HEK293T (cell line): ENCODE measurements around the gene ST6GAL2.

Source experiments
- CTCF ChIA-PET: fragments of 350-600 bp; formaldehyde crosslinking; extraction: SDS; loops from one replicate; lab custom pipeline; 2021; ENCODE audit warnings: antibody characterized with exemption, inconsistent platforms; lab: Yijun Ruan, JAX
- POLR2A ChIA-PET: fragments of 350-600 bp; formaldehyde crosslinking; extraction: SDS; loops from one replicate; lab custom pipeline; 2020; ENCODE audit warnings: antibody characterized with exemption, inconsistent platforms; lab: Yijun Ruan, JAX
- DNase-seq: peaks from one replicate; pipeline ENCODE4 v3.0.0; 2012; ENCODE audit warnings: mixed read lengths; ENCODE audit errors: extremely low spot score
- ARNT ChIP-seq: fragments of 450-650 bp; IDR thresholded peaks from 2 replicates; pipeline ENCODE4 v1.6.1; 2017; ENCODE audit warnings: mild to moderate bottlenecking
- BHLHE40 ChIP-seq: fragments of 450-650 bp; IDR thresholded peaks from 2 replicates; pipeline ENCODE4 v1.6.1; 2016; ENCODE audit warnings: mild to moderate bottlenecking, moderate library complexity, borderline replicate concordance
- CTBP1 ChIP-seq: fragments of 450-650 bp; IDR thresholded peaks from 2 replicates; pipeline ENCODE4 v1.6.1; 2016; ENCODE audit warnings: borderline replicate concordance
- ELF4 ChIP-seq: fragments of 450-650 bp; IDR thresholded peaks from 2 replicates; pipeline ENCODE4 v1.6.1; 2017; ENCODE audit warnings: antibody characterized with exemption
- FOXA1 ChIP-seq: fragments of 450-650 bp; IDR thresholded peaks from 2 replicates; pipeline ENCODE4 v1.6.1; 2016; ENCODE audit warnings: mild to moderate bottlenecking
- FOXK2 ChIP-seq: fragments of 450-650 bp; IDR thresholded peaks from 2 replicates; pipeline ENCODE4 v1.6.1; 2016; ENCODE audit warnings: mild to moderate bottlenecking
- FOXM1 ChIP-seq: fragments of 450-650 bp; IDR thresholded peaks from 2 replicates; pipeline ENCODE4 v1.6.1; 2017; ENCODE audit warnings: mild to moderate bottlenecking, borderline replicate concordance
- HDGF ChIP-seq: fragments of 450-650 bp; IDR thresholded peaks from 2 replicates; pipeline ENCODE4 v1.6.1; 2017; ENCODE audit warnings: antibody characterized with exemption, borderline replicate concordance
- L3MBTL2 ChIP-seq: fragments of 450-650 bp; conservative IDR thresholded peaks from 2 replicates; pipeline ENCODE4 v1.6.1; 2016; ENCODE audit warnings: mild to moderate bottlenecking
- LEF1 ChIP-seq: fragments of 450-650 bp; IDR thresholded peaks from 2 replicates; pipeline ENCODE4 v1.6.1; 2017; ENCODE audit warnings: mild to moderate bottlenecking, borderline replicate concordance
- NFRKB ChIP-seq: fragments of 450-650 bp; IDR thresholded peaks from 2 replicates; pipeline ENCODE4 v1.6.1; 2016; ENCODE audit warnings: mild to moderate bottlenecking, moderate library complexity
- SP1 ChIP-seq: fragments of 450-650 bp; IDR thresholded peaks from 2 replicates; pipeline ENCODE4 v1.6.1; 2017
- SUZ12 ChIP-seq: fragments of 450-650 bp; IDR thresholded peaks from 2 replicates; pipeline ENCODE4 v1.6.1; 2016; ENCODE audit warnings: mild to moderate bottlenecking
- TARDBP ChIP-seq: fragments of 450-650 bp; IDR thresholded peaks from 2 replicates; pipeline ENCODE4 v1.6.1; 2016
- ZNF384 ChIP-seq: fragments of 450-650 bp; IDR thresholded peaks from 2 replicates; pipeline ENCODE4 v1.6.1; 2016
- TF ChIP-seq, protein P1 (sequence below): fragments of 450-650 bp; IDR thresholded peaks from 2 replicates; pipeline ENCODE4 v1.6.1; 2016

The ST6GAL2 gene

DNA sequence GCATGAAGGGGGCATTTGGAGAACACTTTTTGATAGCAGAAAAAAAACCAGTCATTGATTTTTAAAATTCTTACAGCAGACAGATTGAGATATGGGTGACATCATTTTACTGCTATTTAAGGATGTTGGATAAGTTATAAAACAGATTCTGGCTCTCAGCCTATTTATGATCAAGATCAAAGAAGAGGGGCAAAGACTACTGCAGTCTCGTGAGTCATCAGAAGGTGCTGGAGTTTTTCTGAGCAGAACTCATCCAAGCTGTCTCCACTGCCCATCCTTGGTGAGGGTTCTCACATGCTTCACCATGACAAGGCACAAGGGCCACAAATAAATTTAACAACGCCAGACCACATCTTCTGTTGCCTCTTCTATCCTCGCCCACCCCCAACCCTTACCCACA, 58.8 kb downstream of the ST6GAL2 start:
- DNase-seq = no peak
- ChIA-PET POLR2A (no interaction called here), CTCF (no interaction called here)
- no peak for TF ChIP-seq FOXK2
- no peak for TF ChIP-seq BHLHE40
- TF ChIP-seq L3MBTL2 = no peak
- no peak for TF ChIP-seq NFRKB
- no peak for TF ChIP-seq SP1
- TF ChIP-seq ZNF384 = no peak
- TF ChIP-seq, protein P1, sequence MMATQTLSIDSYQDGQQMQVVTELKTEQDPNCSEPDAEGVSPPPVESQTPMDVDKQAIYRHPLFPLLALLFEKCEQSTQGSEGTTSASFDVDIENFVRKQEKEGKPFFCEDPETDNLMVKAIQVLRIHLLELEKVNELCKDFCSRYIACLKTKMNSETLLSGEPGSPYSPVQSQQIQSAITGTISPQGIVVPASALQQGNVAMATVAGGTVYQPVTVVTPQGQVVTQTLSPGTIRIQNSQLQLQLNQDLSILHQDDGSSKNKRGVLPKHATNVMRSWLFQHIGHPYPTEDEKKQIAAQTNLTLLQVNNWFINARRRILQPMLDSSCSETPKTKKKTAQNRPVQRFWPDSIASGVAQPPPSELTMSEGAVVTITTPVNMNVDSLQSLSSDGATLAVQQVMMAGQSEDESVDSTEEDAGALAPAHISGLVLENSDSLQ = no peak
- TF ChIP-seq HDGF = no peak
- TF ChIP-seq LEF1 = no peak
- TF ChIP-seq ELF4 = no peak
- TF ChIP-seq FOXA1 = no peak
- TF ChIP-seq FOXM1 = no peak
- no peak for TF ChIP-seq ARNT
- no peak for TF ChIP-seq CTBP1
- no peak for TF ChIP-seq TARDBP
- no peak for TF ChIP-seq SUZ12

DNA sequence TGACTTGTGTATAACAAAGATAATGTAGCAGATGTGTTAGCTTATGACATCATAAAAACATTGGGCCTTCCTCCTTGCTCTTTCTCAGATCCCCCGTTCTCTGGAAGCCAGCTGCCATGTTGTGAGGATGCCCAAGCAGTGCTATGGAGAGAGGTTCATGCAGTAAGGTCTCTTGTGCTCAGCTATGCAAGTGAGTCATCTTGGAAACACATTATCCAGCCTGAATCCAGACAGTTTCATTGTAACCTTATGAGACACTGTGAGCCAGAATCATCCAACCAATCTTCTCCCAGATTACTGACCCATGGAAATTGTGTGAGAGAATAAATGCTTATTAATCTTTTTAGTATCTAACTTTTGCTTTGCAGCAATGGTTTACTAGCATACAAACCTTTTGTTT, 60.8 kb downstream of the ST6GAL2 start:
- ChIA-PET POLR2A (no interaction called here), CTCF (no interaction called here)
- DNase-seq = no peak
- TF ChIP-seq ARNT = no peak
- no peak for TF ChIP-seq ELF4
- no peak for TF ChIP-seq FOXK2
- TF ChIP-seq FOXM1 = no peak
- TF ChIP-seq CTBP1 = no peak
- TF ChIP-seq, protein P1 = no peak
- TF ChIP-seq LEF1 = no peak
- no peak for TF ChIP-seq TARDBP
- no peak for TF ChIP-seq L3MBTL2
- TF ChIP-seq NFRKB = no peak
- no peak for TF ChIP-seq SP1
- TF ChIP-seq HDGF = no peak
- TF ChIP-seq ZNF384 = no peak
- no peak for TF ChIP-seq SUZ12
- TF ChIP-seq FOXA1 = no peak

DNA sequence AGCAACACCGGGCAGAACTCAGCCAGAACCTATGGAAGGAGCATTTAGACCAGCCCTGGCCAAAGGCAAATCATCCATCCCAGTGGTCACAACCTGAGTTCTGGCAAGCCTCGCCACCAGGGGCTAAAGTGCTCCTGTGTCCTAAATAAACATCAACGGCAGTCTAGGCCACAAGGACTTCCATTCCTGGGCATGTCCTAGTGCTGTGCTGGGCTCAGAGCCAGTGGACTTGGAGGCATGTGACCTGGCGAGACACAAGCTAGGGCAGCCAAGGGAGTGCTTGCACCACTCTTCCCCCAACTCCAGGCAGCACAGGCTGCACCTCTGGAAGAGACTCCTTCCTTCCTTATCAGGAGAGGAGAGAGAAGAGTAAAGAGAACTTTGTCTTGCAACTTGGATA, 69.0 kb downstream of the ST6GAL2 start:
- CTCF ChIA-PET = no interaction called here
- TF ChIP-seq L3MBTL2 (no peak), LEF1 (no peak)
- POLR2A ChIA-PET = no interaction called here
- no peak for DNase-seq

DNA sequence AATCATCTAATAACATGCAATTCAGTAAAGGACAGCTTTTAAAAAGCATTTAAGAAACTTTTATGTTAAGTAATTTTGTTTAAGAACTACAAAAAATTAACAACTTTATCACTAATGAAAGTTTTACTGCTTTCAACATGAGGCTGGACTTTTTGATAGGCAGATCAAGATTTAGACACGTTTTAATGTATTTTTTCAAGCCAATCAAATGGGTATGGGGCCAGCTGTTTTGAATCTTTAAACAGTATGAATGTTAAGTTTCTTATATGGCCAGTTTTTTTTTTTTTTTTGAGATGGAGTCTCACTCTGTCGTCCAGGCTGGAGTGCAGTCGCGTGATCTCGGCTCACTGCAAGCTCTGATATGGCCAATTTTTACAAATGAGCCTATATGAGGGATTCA, 73.1 kb downstream of the ST6GAL2 start:
- CTCF ChIA-PET = no interaction called here
- DNase-seq = no peak
- TF ChIP-seq BHLHE40 (no peak), CTBP1 (no peak), SP1 (no peak), L3MBTL2 (no peak)
- POLR2A ChIA-PET = no interaction called here

DNA sequence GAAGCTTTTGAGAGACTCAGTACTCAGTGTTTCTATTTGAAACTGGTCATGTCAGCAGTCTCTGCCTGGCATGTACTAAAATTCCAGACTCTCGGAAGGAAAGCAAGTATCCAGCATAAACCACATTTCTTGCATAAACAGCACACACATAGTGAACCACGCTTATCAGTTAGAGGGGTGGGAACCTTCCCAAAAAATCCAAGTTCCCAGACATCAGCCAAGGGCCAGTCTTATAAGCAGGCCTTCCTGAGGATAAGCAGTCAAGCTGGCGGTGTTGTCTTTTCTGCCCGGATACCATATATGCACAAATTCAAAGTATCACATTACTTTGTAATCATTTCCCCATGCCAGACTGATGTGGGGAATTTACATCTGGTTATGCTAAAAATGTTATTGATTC, 73.6 kb downstream of the ST6GAL2 start:
- POLR2A ChIA-PET = no interaction called here
- CTCF ChIA-PET = no interaction called here
- no peak for TF ChIP-seq ZNF384
- no peak for DNase-seq

DNA sequence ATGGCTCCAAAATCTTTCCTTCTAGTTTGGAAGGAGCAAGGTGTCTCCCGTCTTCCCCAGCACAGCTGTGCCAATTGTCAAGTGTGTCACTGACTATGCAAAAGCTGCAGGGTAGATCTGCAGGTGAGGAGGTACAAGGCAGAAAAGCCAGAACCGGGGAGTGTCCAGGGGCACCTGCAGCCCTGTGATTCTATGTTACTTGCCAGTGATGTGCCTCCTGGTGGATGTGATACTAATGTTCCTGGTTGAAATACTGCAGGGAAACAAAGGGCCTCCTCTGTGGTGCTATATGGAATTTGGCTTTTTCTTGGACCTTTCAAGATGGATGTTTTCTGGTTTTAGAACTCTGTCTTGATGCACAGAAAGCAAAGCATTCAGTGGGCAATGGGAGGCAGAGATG, 80.3 kb downstream of the ST6GAL2 start:
- TF ChIP-seq LEF1 (no peak), FOXA1 (no peak), SUZ12 (no peak), TARDBP (no peak), ARNT (no peak), HDGF (no peak), BHLHE40 (no peak), CTBP1 (no peak), ZNF384 (no peak), FOXK2 (no peak)
- TF ChIP-seq, protein P1 = no peak
- DNase-seq = no peak
- ChIA-PET POLR2A (no interaction called here), CTCF (no interaction called here)

DNA sequence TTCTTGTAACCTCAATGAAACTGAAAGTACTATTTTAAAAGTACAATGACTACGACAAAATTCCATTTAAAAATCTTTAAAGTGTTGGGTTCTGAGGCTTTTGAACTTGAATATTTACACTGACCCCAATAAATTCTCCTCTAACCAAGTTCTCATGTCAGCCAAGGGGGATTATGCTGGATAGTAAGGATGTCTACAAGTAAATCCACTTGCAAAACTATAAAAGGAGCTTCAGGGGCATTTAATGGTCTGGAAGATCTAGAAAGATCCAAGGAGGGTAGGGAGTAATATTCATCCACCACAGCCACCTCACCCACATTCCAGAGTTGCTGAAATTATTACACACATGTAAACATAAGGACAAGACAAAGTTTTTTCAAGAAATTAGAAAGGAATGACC, 81.8 kb downstream of the ST6GAL2 start:
- ChIA-PET POLR2A (no interaction called here), CTCF (no interaction called here)
- DNase-seq = no peak
- TF ChIP-seq TARDBP = no peak
- no peak for TF ChIP-seq FOXA1
